Kidney (tissue), 14 donors: ENCODE data around the gene MCHR1. TPM values are rescaled to one million over a fixed set of nuclear protein-coding genes. Genes with fewer than 3 reads are reported as not detected.

Source experiments
- DNase-seq, 5 donors: peaks; one replicate each; pipeline ENCODE4 v3.0.0-alpha.2; 2013 to 2020
- FAIRE-seq: peaks from 2 replicates; lab custom pipeline; 2012; peaks lifted over from hg19 to GRCh38; lab: Jason Lieb, UNC
- H3K27ac ChIP-seq, 2 donors: one replicate each; pipeline ENCODE4 v1.7.0; 2013; ENCODE audit warnings: low read depth in 2 of 2, low read length in 2 of 2, inconsistent platforms in 1 of 2
- H3K27me3 ChIP-seq: one replicate; pipeline ENCODE4 v1.7.1; 2013; ENCODE audit warnings: low read length, inconsistent platforms; ENCODE audit not compliant: control insufficient read depth, insufficient read depth
- H3K36me3 ChIP-seq, 3 donors: one replicate each; pipeline versions ENCODE4 v1.7.0 to v1.7.1; 2013; ENCODE audit warnings: low read length in 3 of 3, control low read depth in 1 of 3, inconsistent platforms in 1 of 3; ENCODE audit not compliant: insufficient read depth in 3 of 3, control insufficient read depth in 2 of 3
- H3K4me1 ChIP-seq, 3 donors: one replicate each; pipeline versions ENCODE4 v1.7.0 to v1.7.1; 2013; ENCODE audit warnings: low read length in 3 of 3, inconsistent platforms in 1 of 3, low read depth in 1 of 3; ENCODE audit not compliant: control insufficient read depth in 2 of 3, insufficient read depth in 2 of 3
- H3K4me3 ChIP-seq, 3 donors: one replicate each; pipeline versions ENCODE4 v1.7.0 to v1.8.1; 2013; ENCODE audit warnings: low read length in 3 of 3, control low read depth in 1 of 3, inconsistent platforms in 1 of 3
- H3K9ac ChIP-seq, 3 donors: one replicate each; pipeline versions ENCODE4 v1.7.0 to v1.7.1; 2013; ENCODE audit warnings: low read length in 3 of 3, control low read depth in 1 of 3, inconsistent platforms in 1 of 3
- H3K9me3 ChIP-seq, 3 donors: one replicate each; pipeline versions ENCODE4 v1.7.0 to v1.7.1; 2013; ENCODE audit warnings: low read length in 3 of 3, control low read depth in 1 of 3, inconsistent platforms in 1 of 3; ENCODE audit not compliant: control insufficient read depth in 2 of 3, insufficient read depth in 1 of 3
- CTCF ChIP-seq: IDR thresholded peaks from 3 replicates; pipeline ENCODE4 v1.5.1; 2012; ENCODE audit warnings: mild to moderate bottlenecking, moderate library complexity, borderline replicate concordance; ENCODE audit not compliant: insufficient read depth; ENCODE audit errors: extremely low read depth
- intact Hi-C: fragments of 100-400 bp; cut with DNase I; formaldehyde crosslinking; loops from one replicate; pipeline ENCODE4 v1.11.1; 2022
- polyA plus RNA-seq: library from polyadenylated mRNA; stranded (reverse); fragments of 350-450 nt; fragmentation: Illumina TruSeq; extraction: RNeasy Lipid Tissue Mini Kit (QIAGEN cat#74804); gene quantifications from one replicate; pipeline ENCODE4 v1.2.3, GENCODE V29; 2014; ENCODE audit warnings: low read depth, low replicate concordance; ENCODE audit not compliant: insufficient read depth
- total RNA-seq: library from RNA; stranded (reverse); fragmentation: NEBNext Ultra II Directional; extraction: Animal tissue kit (Norgen Biotek cat#: 25700); gene quantifications from one replicate; pipeline ENCODE4 v1.2.1, GENCODE V29; 2021
- donor health status: control.
- donor health status: control.
- donor health status: control.
- donor health status: control.
- donor health status: control.
- donor health status: DM: yes; HTN: yes; CAD: no.
- donor health status: Normal renal cell carcinoma (clear cell type).

The MCHR1 gene
- total and polyA plus RNA-seq, 2 donors from 2014 or later, result not detected

- TF ChIP-seq CTCF, result no peak
These were observed 1.5 kb downstream of the MCHR1 start for GRCh38 chr22:40680819-40681183.

GRCh38 chr22:40681451-40681850 is 2.2 kb downstream of the MCHR1 start:
- Histone ChIP-seq H3K9ac (no peak overlapping the region), H3K9me3 (no peaks in the 10 kb centered on the region), H3K27ac (no peak overlapping the region), H3K4me3 (no peak overlapping the region), H3K27me3 (no peaks in the 10 kb centered on the region), H3K4me1 (peaks cover 0 to 11% (median 0%) of the 10 kb centered on the region in 3 donors), H3K36me3 (no peaks in the 10 kb centered on the region)
- no peak for TF ChIP-seq CTCF
- DNase-seq (no peak), FAIRE-seq (no peak)
- intact Hi-C loops, result no loop called here

More at GRCh38 chr22:40680819-40681183, 1.5 kb downstream of the MCHR1 start:
- intact Hi-C loops, result no loop called here
- no peaks in the 10 kb centered on the region for H3K36me3 ChIP-seq
- no peak for DNase-seq
- no peak for FAIRE-seq
- no peak overlapping the region for H3K9ac ChIP-seq
- H3K9me3 ChIP-seq, result no peaks in the 10 kb centered on the region
- no peaks in the 10 kb centered on the region for H3K27me3 ChIP-seq
- H3K27ac ChIP-seq, result no peak overlapping the region
- H3K4me3 ChIP-seq, result no peak overlapping the region
- H3K4me1 ChIP-seq, result peaks cover 0 to 11% (median 0%) of the 10 kb centered on the region in 3 donors

- TF ChIP-seq CTCF, result no peak
- Histone ChIP-seq H3K27me3 (no peaks in the 10 kb centered on the region), H3K9me3 (no peaks in the 10 kb centered on the region), H3K4me3 (no peak overlapping the region), H3K4me1 (peaks cover 0 to 2% (median 0%) of the 10 kb centered on the region in 3 donors), H3K36me3 (no peaks in the 10 kb centered on the region), H3K9ac (no peak overlapping the region), H3K27ac (no peak overlapping the region)
- DNase-seq, result no peak
- intact Hi-C loops, result no loop called here
- FAIRE-seq, result no peak
These were observed 5.4 kb downstream of the MCHR1 start for GRCh38 chr22:40684728-40685127.

GRCh38 chr22:40685406-40685805 is 6.1 kb downstream of the MCHR1 start:
- Histone ChIP-seq H3K9me3 (no peaks in the 10 kb centered on the region), H3K4me3 (no peak overlapping the region), H3K27me3 (no peaks in the 10 kb centered on the region), H3K9ac (no peak overlapping the region), H3K27ac (no peak overlapping the region), H3K36me3 (no peaks in the 10 kb centered on the region), H3K4me1 (no peaks in the 10 kb centered on the region)
- FAIRE-seq, result no peak
- TF ChIP-seq CTCF, result no peak
- intact Hi-C loops, result no loop called here
- DNase-seq, result no peak
